A549 (cell line): Measurements from ENCODE around the gene TCOF1.

Experiments
- CBX8 ChIP-seq: fragments of 200-600 bp; sonication (generic); IDR thresholded peaks from 2 replicates; pipeline ENCODE4 v1.6.1; 2016
- CTCF ChIP-seq: fragments of >200 bp; sonication (Bioruptor Twin); formaldehyde crosslinking; IDR thresholded peaks from 3 replicates; pipeline ENCODE4 v1.5.1; 2016

DNA sequence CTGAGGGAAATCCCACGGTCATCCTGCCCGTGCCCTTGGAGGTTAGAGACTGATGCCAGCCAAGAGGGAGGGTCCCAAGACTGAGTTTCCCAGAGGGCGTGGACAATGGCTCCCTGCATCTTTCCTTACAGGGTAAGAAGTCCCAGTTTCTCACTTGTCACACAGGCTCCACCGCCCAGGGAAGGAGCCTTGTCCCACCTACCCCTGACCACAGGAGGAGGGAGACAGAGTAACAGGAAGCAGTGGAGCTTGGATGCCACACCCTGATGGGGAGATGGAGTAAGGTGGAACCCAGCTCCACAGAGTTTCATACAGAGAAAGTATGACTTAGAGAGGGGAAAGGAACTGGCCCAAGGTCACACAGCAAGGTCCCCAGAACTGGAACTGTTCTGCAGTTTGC is 64.6 kb downstream of the TCOF1 start:
- TF ChIP-seq CTCF (no peak), CBX8 (no peak)
